ENCODE results near the gene LY6G6C.

DNA sequence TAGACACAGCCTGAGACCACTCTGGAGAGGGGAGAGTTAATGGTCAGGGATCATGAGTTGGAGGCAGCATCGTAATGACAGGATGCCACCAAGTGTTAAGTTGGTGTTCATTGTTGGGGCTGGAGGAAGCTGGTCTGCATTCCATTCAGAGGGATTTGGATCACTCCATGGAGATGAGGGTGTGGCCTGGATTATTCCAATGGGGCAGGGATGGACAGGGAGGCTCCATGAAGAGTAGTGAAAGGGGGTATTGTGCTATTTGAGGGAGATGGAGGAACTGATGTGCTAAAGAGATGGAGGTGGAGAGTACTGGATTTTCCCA is 42.0 kb upstream of the LY6G6C start:
- TF ChIP-seq POLR2A (IDR thresholded peaks at IDR 0.05): no peak
- TF ChIP-seq, protein P1, sequence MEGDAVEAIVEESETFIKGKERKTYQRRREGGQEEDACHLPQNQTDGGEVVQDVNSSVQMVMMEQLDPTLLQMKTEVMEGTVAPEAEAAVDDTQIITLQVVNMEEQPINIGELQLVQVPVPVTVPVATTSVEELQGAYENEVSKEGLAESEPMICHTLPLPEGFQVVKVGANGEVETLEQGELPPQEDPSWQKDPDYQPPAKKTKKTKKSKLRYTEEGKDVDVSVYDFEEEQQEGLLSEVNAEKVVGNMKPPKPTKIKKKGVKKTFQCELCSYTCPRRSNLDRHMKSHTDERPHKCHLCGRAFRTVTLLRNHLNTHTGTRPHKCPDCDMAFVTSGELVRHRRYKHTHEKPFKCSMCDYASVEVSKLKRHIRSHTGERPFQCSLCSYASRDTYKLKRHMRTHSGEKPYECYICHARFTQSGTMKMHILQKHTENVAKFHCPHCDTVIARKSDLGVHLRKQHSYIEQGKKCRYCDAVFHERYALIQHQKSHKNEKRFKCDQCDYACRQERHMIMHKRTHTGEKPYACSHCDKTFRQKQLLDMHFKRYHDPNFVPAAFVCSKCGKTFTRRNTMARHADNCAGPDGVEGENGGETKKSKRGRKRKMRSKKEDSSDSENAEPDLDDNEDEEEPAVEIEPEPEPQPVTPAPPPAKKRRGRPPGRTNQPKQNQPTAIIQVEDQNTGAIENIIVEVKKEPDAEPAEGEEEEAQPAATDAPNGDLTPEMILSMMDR (IDR thresholded peaks at IDR 0.05): no peak
- TF ChIP-seq EP300 (IDR thresholded peaks at IDR 0.05): no peak
